ENCODE data around the gene COL6A3. TPM values are rescaled to one million over a fixed set of nuclear protein-coding genes. Genes with fewer than 3 reads are reported as not detected.
A peak's percentile ranks its signal among the peaks of the same experiment; 100 is the strongest.

Gene COL6A3
- polyA plus RNA-seq, 2 of the 4 experiments (the other 2 are of a cell fraction) = 0.10 to 0.28 TPM

GRCh38 chr2:237434866-237435311, 20.9 kb upstream of the COL6A3 start:
- Histone ChIP-seq H3K4me1 (peaks cover 39% of the 10 kb centered on the region), H3K27ac (peak overlapping the region; percentile 31 to 47; a peak in 2 of 6 replicates), H3K4me3 (no peak overlapping the region), H3K9me3 (peaks cover 5% of the 10 kb centered on the region; the same call in 2 of the 3 replicates), H3K4me2 (no peak overlapping the region)
- DNase-seq (ENCODE audit: low read depth in 1 of 2, low spot score in 1 of 2) (no peak), ATAC-seq (no peak), FAIRE-seq (no peak)
- TF ChIP-seq MAZ (IDR thresholded peaks at IDR 0.05; ENCODE audit: borderline replicate concordance, low read depth, low read length) = no peak
- TF ChIP-seq PBX3 (IDR thresholded peaks at IDR 0.05) = no peak
- TF ChIP-seq PHF8 (IDR thresholded peaks at IDR 0.05; ENCODE audit: borderline replicate concordance, low read depth) = no peak
- TF ChIP-seq TFCP2L1 (CRISPR knock-in tag; IDR thresholded peaks at IDR 0.05) = no peak
- TF ChIP-seq JUN (IDR thresholded peaks at IDR 0.05) = no peak
- no peak for TF ChIP-seq ZSCAN20 (CRISPR knock-in tag; IDR thresholded peaks at IDR 0.05)
- no peak for TF ChIP-seq CEBPB (IDR thresholded peaks at IDR 0.05)
- TF ChIP-seq SREBF2 (IDR thresholded peaks at IDR 0.05) = no peak
- TF ChIP-seq HMGXB4 (CRISPR knock-in tag; IDR thresholded peaks at IDR 0.05; ENCODE audit: borderline replicate concordance) = no peak
- TF ChIP-seq ELK1 (IDR thresholded peaks at IDR 0.05; ENCODE audit: low read depth, low read length) = no peak
- no peak for TF ChIP-seq FOSB (CRISPR knock-in tag; IDR thresholded peaks at IDR 0.05)
- no peak for TF ChIP-seq KDM5A (IDR thresholded peaks at IDR 0.05)
- TF ChIP-seq USF2 (IDR thresholded peaks at IDR 0.05) = no peak
- TF ChIP-seq POLR2AphosphoS2 (conservative IDR thresholded peaks at IDR 0.05; ENCODE audit: low read length) = no peak
- no peak for TF ChIP-seq FOSL2 (IDR thresholded peaks at IDR 0.05)
- no peak for TF ChIP-seq FOSL2 (CRISPR knock-in tag; IDR thresholded peaks at IDR 0.05)
- TF ChIP-seq MAX (IDR thresholded peaks at IDR 0.05) = no peak
- no peak for TF ChIP-seq RARB (CRISPR knock-in tag; IDR thresholded peaks at IDR 0.05)
- no peak for TF ChIP-seq ZC3H11A (IDR thresholded peaks at IDR 0.05)
- TF ChIP-seq ESRRA (IDR thresholded peaks at IDR 0.05; ENCODE audit: borderline replicate concordance, low read length) = no peak
- CTCF ChIA-PET = interaction anchor here (1.0 to 7.4 kb wide), 6 partner anchors 8 to 137 kb away, joined by 3 to 47 read pairs (median 6); no protein-coding TSS in a partner anchor
- POLR2A ChIA-PET = no interaction called here
- 89% methylated on average over 14 of the region's 14 CpGs for WGBS (ENCODE audit: missing lambda C conversion rate)

GRCh38 chr2:237433920-237434676, 20.1 kb upstream of the COL6A3 start:
- DNase-seq (ENCODE audit: low read depth in 1 of 2, low spot score in 1 of 2) (no peak), ATAC-seq (no peak), FAIRE-seq (no peak)
- H3K4me3 ChIP-seq = no peak overlapping the region
- H3K27ac ChIP-seq = peak overlapping the region; percentile 47 to 81; a peak in 5 of 6 replicates
- POLR2A ChIA-PET = no interaction called here
- TF ChIP-seq JUN (IDR thresholded peaks at IDR 0.05) = no peak
- no peak for TF ChIP-seq CEBPB (IDR thresholded peaks at IDR 0.05)
- TF ChIP-seq RFX5 (IDR thresholded peaks at IDR 0.05) = no peak
- TF ChIP-seq RCOR1 (IDR thresholded peaks at IDR 0.05; ENCODE audit: low read depth, low read length) = no peak
- TF ChIP-seq POLR2AphosphoS2 (conservative IDR thresholded peaks at IDR 0.05; ENCODE audit: low read length) = no peak
- no peak for TF ChIP-seq SREBF2 (IDR thresholded peaks at IDR 0.05)
- no peak for TF ChIP-seq ZSCAN20 (CRISPR knock-in tag; IDR thresholded peaks at IDR 0.05)
- TF ChIP-seq RARB (CRISPR knock-in tag; IDR thresholded peaks at IDR 0.05) = no peak
- TF ChIP-seq POLR2A (IDR thresholded peaks at IDR 0.05; ENCODE audit: low read length) = no peak
- no peak for TF ChIP-seq EHMT2 (IDR thresholded peaks at IDR 0.05; ENCODE audit: low read depth)
- TF ChIP-seq KDM5A (IDR thresholded peaks at IDR 0.05) = no peak
- WGBS (ENCODE audit: missing lambda C conversion rate) = 83% methylated on average over 13 of the region's 13 CpGs
- H3K9me3 ChIP-seq = no peaks in the 10 kb centered on the region; the same call in 2 of the 3 replicates
- H3K4me1 ChIP-seq = peaks cover 39% of the 10 kb centered on the region
- CTCF ChIA-PET = interaction anchor here (1.3 to 7.4 kb wide), 6 partner anchors 8 to 138 kb away, joined by 4 to 47 read pairs (median 7); no protein-coding TSS in a partner anchor
- no peak overlapping the region for H3K4me2 ChIP-seq
